MCF 10A (cell line): ENCODE results near the gene PLET1. TPM values are rescaled to one million over a fixed set of nuclear protein-coding genes. Genes with fewer than 3 reads are reported as not detected.

Experiments
- BruUV-seq: library from RNA; stranded (reverse); fragments of 400-500 nt; replicated peaks from 2 replicates; lab custom pipeline; 2021; lab: Mats Ljungman, UMichigan
- CTCF ChIA-PET: fragments of 300-600 bp; sonication (Branson Sonifier 250); formaldehyde crosslinking; extraction: SDS; loops from one replicate; lab custom pipeline; 2021; ENCODE audit warnings: antibody characterized with exemption, inconsistent platforms; lab: Yijun Ruan, JAX
- POLR2A ChIA-PET: fragments of 300-600, 350-650 bp; sonication (Branson Sonifier 250); formaldehyde crosslinking; extraction: SDS; loops from one replicate; lab custom pipeline; 2020; ENCODE audit warnings: antibody characterized with exemption, inconsistent platforms; lab: Yijun Ruan, JAX
- DNase-seq: peaks from one replicate; pipeline ENCODE4 v3.0.0-alpha.2; 2018; ENCODE audit not compliant: unreplicated experiment
- H3K27ac Mint-ChIP-seq: one replicate; pipeline ENCODE4 v1.8.0; 2022; ENCODE audit warnings: mild to moderate bottlenecking, low read depth, mixed read lengths; ENCODE audit not compliant: unreplicated experiment
- H3K27me3 Mint-ChIP-seq: one replicate; pipeline ENCODE4 v1.8.0; 2022; ENCODE audit warnings: mixed read lengths; ENCODE audit not compliant: insufficient read depth, unreplicated experiment
- H3K36me3 Mint-ChIP-seq: one replicate; pipeline ENCODE4 v1.8.0; 2022; ENCODE audit warnings: mild to moderate bottlenecking, moderate library complexity, mixed read lengths; ENCODE audit not compliant: insufficient read depth, unreplicated experiment
- H3K4me1 Mint-ChIP-seq: one replicate; pipeline ENCODE4 v1.8.0; 2022; ENCODE audit warnings: mixed read lengths; ENCODE audit not compliant: insufficient read depth, unreplicated experiment
- H3K4me3 Mint-ChIP-seq: one replicate; pipeline ENCODE4 v1.8.0; 2022; ENCODE audit warnings: mild to moderate bottlenecking, moderate library complexity, mixed read lengths; ENCODE audit not compliant: unreplicated experiment
- H3K9me3 Mint-ChIP-seq: one replicate; pipeline ENCODE4 v1.8.0; 2022; ENCODE audit warnings: mixed read lengths; ENCODE audit not compliant: unreplicated experiment
- intact Hi-C: fragments of 100-400 bp; cut with micrococcal nuclease; formaldehyde crosslinking; loops from 2 replicates; pipeline ENCODE4 v1.14.1; 2022
- total RNA-seq: library from RNA; stranded (reverse); gene quantifications from 2 replicates; pipeline ENCODE4 v1.2.3, GENCODE V29; 2022
- TF ChIP-seq, protein P1 (sequence below): fragments of 200-600 bp; IDR thresholded peaks from one replicate; pipeline ENCODE4 v1.8.0; 2022; ENCODE audit warnings: antibody characterized with exemption, mild to moderate bottlenecking; ENCODE audit not compliant: unreplicated experiment

The PLET1 gene
- total RNA-seq, 1 experiment from 2014 or later, result not detected

DNA sequence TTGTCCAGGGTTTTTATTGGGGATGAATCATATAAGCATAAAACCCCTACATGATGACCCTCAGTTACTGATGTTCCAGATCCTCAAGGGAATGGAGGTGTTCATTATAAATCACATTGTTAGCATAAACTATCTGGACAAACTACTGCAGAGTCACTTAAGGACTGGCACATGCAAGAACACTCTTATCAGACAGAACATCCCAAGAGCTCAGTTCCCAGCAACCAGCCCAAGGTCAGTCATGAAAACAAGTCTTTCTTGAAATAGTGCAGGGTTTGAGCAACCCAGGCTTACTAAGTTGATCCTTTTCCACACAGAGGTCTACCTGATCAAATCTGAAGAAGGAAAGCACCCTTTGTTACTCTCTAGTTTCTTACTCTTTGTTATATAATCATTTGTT lies 48.0 kb downstream of the PLET1 start:
- ChIA-PET CTCF (interaction anchor here (0.6 kb wide), 1 partner anchor 1486 kb away, joined by 3 read pairs; no protein-coding TSS in a partner anchor), POLR2A (interaction anchor here (0.7 to 1.3 kb wide), 5 partner anchors 10 to 126 kb away, joined by 3 to 4 read pairs (median 3); partner anchors contain the start of genes SDHD and TIMM8B)
- H3K27me3 Mint-ChIP-seq, result no peaks in the 10 kb centered on the region
- no peak overlapping the region for H3K4me3 Mint-ChIP-seq
- H3K36me3 Mint-ChIP-seq, result no peaks in the 10 kb centered on the region
- intact Hi-C loops, result no loop called here
- no peak overlapping the region for H3K27ac Mint-ChIP-seq
- TF ChIP-seq, protein P1, sequence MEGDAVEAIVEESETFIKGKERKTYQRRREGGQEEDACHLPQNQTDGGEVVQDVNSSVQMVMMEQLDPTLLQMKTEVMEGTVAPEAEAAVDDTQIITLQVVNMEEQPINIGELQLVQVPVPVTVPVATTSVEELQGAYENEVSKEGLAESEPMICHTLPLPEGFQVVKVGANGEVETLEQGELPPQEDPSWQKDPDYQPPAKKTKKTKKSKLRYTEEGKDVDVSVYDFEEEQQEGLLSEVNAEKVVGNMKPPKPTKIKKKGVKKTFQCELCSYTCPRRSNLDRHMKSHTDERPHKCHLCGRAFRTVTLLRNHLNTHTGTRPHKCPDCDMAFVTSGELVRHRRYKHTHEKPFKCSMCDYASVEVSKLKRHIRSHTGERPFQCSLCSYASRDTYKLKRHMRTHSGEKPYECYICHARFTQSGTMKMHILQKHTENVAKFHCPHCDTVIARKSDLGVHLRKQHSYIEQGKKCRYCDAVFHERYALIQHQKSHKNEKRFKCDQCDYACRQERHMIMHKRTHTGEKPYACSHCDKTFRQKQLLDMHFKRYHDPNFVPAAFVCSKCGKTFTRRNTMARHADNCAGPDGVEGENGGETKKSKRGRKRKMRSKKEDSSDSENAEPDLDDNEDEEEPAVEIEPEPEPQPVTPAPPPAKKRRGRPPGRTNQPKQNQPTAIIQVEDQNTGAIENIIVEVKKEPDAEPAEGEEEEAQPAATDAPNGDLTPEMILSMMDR, result no peak
- peaks cover 8% of the 10 kb centered on the region for H3K4me1 Mint-ChIP-seq
- no peaks in the 10 kb centered on the region for H3K9me3 Mint-ChIP-seq
- no TSS peak for BruUV-seq
- DNase-seq, result no peak

DNA sequence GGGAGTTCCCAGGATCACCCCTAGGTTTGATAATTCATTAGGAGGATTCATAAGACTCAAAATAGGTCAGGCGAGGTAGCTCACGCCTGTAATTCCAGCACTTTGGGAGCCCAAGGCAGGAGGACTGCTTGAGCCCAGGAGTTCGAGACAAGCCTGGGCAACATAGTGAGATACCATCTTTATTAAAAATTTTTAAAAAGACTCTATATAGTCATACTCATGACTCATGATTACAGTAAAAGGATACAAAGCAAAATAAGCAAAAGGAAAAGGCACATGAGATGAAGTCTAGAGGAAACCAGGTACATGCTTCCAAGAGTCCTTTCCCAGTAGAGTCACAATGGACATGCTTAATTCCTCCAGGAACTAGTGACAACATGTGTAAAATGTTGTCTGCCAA lies 48.4 kb downstream of the PLET1 start:
- POLR2A ChIA-PET, result interaction anchor here (0.7 to 1.3 kb wide), 5 partner anchors 9 to 126 kb away, joined by 3 to 4 read pairs (median 3); partner anchors contain the start of genes SDHD and TIMM8B
- CTCF ChIA-PET, result interaction anchor here (1.2 kb wide), 1 partner anchor 68 kb away, joined by 5 read pairs; no protein-coding TSS in a partner anchor
- Mint-ChIP-seq H3K4me1 (peaks cover 8% of the 10 kb centered on the region), H3K4me3 (no peak overlapping the region), H3K36me3 (no peaks in the 10 kb centered on the region), H3K27ac (no peak overlapping the region), H3K9me3 (no peaks in the 10 kb centered on the region), H3K27me3 (no peaks in the 10 kb centered on the region)
- intact Hi-C loops, result no loop called here
- DNase-seq, result no peak
- TF ChIP-seq, protein P1, result no peak
- no TSS peak for BruUV-seq

DNA sequence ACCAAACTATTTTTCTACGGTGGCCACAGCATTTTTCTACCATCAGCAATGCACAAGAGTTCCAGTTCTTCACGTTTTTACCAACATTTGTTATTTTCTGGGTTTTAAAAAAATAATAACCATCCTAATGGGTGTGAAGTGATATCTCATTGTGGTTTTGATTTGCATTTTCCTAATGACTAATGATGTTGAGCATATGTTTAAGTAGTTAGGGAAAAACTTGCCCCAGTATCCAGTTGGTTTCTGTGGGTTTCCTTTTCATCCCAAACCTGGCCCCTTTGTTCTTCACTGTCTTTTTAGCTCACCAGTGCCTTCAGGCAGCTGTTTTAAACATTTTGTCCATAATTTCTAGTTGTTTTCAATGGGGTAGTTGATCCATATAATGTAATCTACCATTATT lies 49.1 kb downstream of the PLET1 start:
- BruUV-seq, result no TSS peak
- no peaks in the 10 kb centered on the region for H3K36me3 Mint-ChIP-seq
- no peaks in the 10 kb centered on the region for H3K9me3 Mint-ChIP-seq
- no peak overlapping the region for H3K27ac Mint-ChIP-seq
- POLR2A ChIA-PET, result interaction anchor here (1.2 to 1.3 kb wide), 2 partner anchors 9 to 15 kb away, joined by 3 to 4 read pairs; no protein-coding TSS in a partner anchor
- CTCF ChIA-PET, result interaction anchor here (1.2 kb wide), 1 partner anchor 69 kb away, joined by 5 read pairs; no protein-coding TSS in a partner anchor
- TF ChIP-seq, protein P1, result no peak
- no peak overlapping the region for H3K4me3 Mint-ChIP-seq
- H3K27me3 Mint-ChIP-seq, result no peaks in the 10 kb centered on the region
- H3K4me1 Mint-ChIP-seq, result peaks cover 6% of the 10 kb centered on the region
- intact Hi-C loops, result no loop called here
- no peak for DNase-seq

- DNase-seq, result no peak
- BruUV-seq, result no TSS peak
- no peaks in the 10 kb centered on the region for H3K4me1 Mint-ChIP-seq
- H3K27ac Mint-ChIP-seq, result no peak overlapping the region
- no peaks in the 10 kb centered on the region for H3K36me3 Mint-ChIP-seq
- intact Hi-C loops, result no loop called here
- POLR2A ChIA-PET, result no interaction called here
- TF ChIP-seq, protein P1, result no peak
- H3K4me3 Mint-ChIP-seq, result no peak overlapping the region
- H3K27me3 Mint-ChIP-seq, result no peaks in the 10 kb centered on the region
- H3K9me3 Mint-ChIP-seq, result no peaks in the 10 kb centered on the region
- CTCF ChIA-PET, result no interaction called here
These were observed 49.8 kb downstream of the PLET1 start for GRCh38 chr11:112210890-112211289.
